H9 (cell line): Measurements from ENCODE around the gene COX8A. TPM values are rescaled to one million over a fixed set of nuclear protein-coding genes. Genes with fewer than 3 reads are reported as not detected.

Experiments used
- DNase-seq: peaks from one replicate; pipeline ENCODE4 v3.0.0-alpha.2; 2017
- H2AFZ ChIP-seq: one replicate; pipeline ENCODE4 v1.6.1; 2013; ENCODE audit warnings: mild to moderate bottlenecking, low read length, control low read depth, moderate library complexity
- H2AK5ac ChIP-seq: 2 replicates; pipeline ENCODE4 v1.6.1; 2013; ENCODE audit warnings: low read length, control low read depth, mixed read lengths; ENCODE audit not compliant: insufficient read length
- H2BK120ac ChIP-seq: one replicate; pipeline ENCODE4 v1.6.1; 2013; ENCODE audit warnings: low read depth, mild to moderate bottlenecking, low read length, control low read depth, inconsistent platforms; ENCODE audit not compliant: poor library complexity, severe bottlenecking
- H2BK12ac ChIP-seq: 2 replicates; pipeline ENCODE4 v1.6.1; 2013; ENCODE audit warnings: low read length, control low read depth, mixed read lengths, low read depth; ENCODE audit not compliant: insufficient read length
- H2BK15ac ChIP-seq: 2 replicates; pipeline ENCODE4 v1.6.1; 2013; ENCODE audit warnings: low read depth, low read length, control low read depth
- H2BK20ac ChIP-seq: one replicate; pipeline ENCODE4 v1.6.1; 2013; ENCODE audit warnings: low read depth, mild to moderate bottlenecking, low read length, control low read depth, inconsistent platforms; ENCODE audit not compliant: poor library complexity, severe bottlenecking
- H2BK5ac ChIP-seq: 2 replicates; pipeline ENCODE4 v1.6.1; 2013; ENCODE audit warnings: low read length, control low read depth, mixed read lengths; ENCODE audit not compliant: insufficient read length
- H3K14ac ChIP-seq: 2 replicates; pipeline ENCODE4 v1.6.1; 2013; ENCODE audit warnings: low read length, control low read depth; ENCODE audit not compliant: insufficient read depth
- H3K18ac ChIP-seq: 2 replicates; pipeline ENCODE4 v1.6.1; 2013; ENCODE audit warnings: low read depth, mild to moderate bottlenecking, mixed read lengths, low read length, control low read depth; ENCODE audit not compliant: insufficient read length
- H3K23ac ChIP-seq: 2 replicates; pipeline ENCODE4 v1.6.1; 2013; ENCODE audit warnings: low read length, control low read depth, mixed read lengths, low read depth; ENCODE audit not compliant: insufficient read length
- H3K23me2 ChIP-seq: 2 replicates; pipeline ENCODE4 v1.6.1; 2013; ENCODE audit warnings: low read depth, mild to moderate bottlenecking, mixed read lengths, low read length, control low read depth; ENCODE audit not compliant: insufficient read length, poor library complexity, severe bottlenecking
- H3K27ac ChIP-seq: 2 replicates; pipeline ENCODE4 v1.5.1; 2013; ENCODE audit warnings: low read length, control low read depth, mixed read lengths, low read depth; ENCODE audit not compliant: insufficient read length
- H3K27me3 ChIP-seq: 2 replicates; pipeline ENCODE4 v1.6.1; 2013; ENCODE audit warnings: low read length, control low read depth, inconsistent platforms; ENCODE audit not compliant: insufficient read depth
- H3K4ac ChIP-seq: 2 replicates; pipeline ENCODE4 v1.6.1; 2013; ENCODE audit warnings: low read depth, mild to moderate bottlenecking, control low read depth, inconsistent platforms, low read length, moderate library complexity
- H3K4me1 ChIP-seq: 2 replicates; pipeline ENCODE4 v1.6.1; 2013; ENCODE audit warnings: low read length, control low read depth, inconsistent platforms; ENCODE audit not compliant: insufficient read depth
- H3K4me2 ChIP-seq: 2 replicates; pipeline ENCODE4 v1.6.1; 2013; ENCODE audit warnings: low read length, control low read depth, mixed read lengths; ENCODE audit not compliant: insufficient read length, insufficient read depth
- H3K56ac ChIP-seq: 2 replicates; pipeline ENCODE4 v1.6.1; 2013; ENCODE audit warnings: low read depth, mild to moderate bottlenecking, mixed read lengths, low read length, control low read depth; ENCODE audit not compliant: insufficient read length
- H3K79me1 ChIP-seq: 2 replicates; pipeline ENCODE4 v1.6.1; 2013; ENCODE audit warnings: low read depth, mild to moderate bottlenecking, moderate library complexity, low read length, control low read depth, inconsistent platforms; ENCODE audit not compliant: insufficient read depth, poor library complexity, severe bottlenecking
- H3K79me2 ChIP-seq: 2 replicates; pipeline ENCODE4 v1.6.1; 2013; ENCODE audit warnings: low read length, control low read depth, inconsistent platforms; ENCODE audit not compliant: insufficient read depth
- H3K9ac ChIP-seq: 2 replicates; pipeline ENCODE4 v1.6.1; 2013; ENCODE audit warnings: low read length, control low read depth, mixed read lengths; ENCODE audit not compliant: insufficient read length; ENCODE audit errors: extremely low read depth
- H3K9me3 ChIP-seq: one replicate; pipeline ENCODE4 v1.6.1; 2013; ENCODE audit warnings: low read depth, low read length, inconsistent platforms; ENCODE audit not compliant: control insufficient read depth
- H3T11ph ChIP-seq: one replicate; pipeline ENCODE4 v1.6.1; 2013; ENCODE audit warnings: mild to moderate bottlenecking, low read length, control low read depth, inconsistent platforms
- H4K20me1 ChIP-seq: one replicate; pipeline ENCODE4 v1.6.1; 2013; ENCODE audit not compliant: control insufficient read depth, insufficient read length, insufficient read depth
- H4K5ac ChIP-seq: 2 replicates; pipeline ENCODE4 v1.6.1; 2013; ENCODE audit warnings: low read depth, mild to moderate bottlenecking, mixed read lengths, low read length, control low read depth; ENCODE audit not compliant: insufficient read length
- H4K8ac ChIP-seq: replicated peaks from 2 replicates; pipeline ENCODE4 v1.6.1; 2013; ENCODE audit warnings: low read length, control low read depth, mixed read lengths, low read depth; ENCODE audit not compliant: insufficient read length
- H4K91ac ChIP-seq: 2 replicates; pipeline ENCODE4 v1.6.1; 2013; ENCODE audit warnings: low read depth, mild to moderate bottlenecking, moderate library complexity, mixed read lengths, low read length, control low read depth; ENCODE audit not compliant: insufficient read length
- H3K27ac Mint-ChIP-seq, 3 experiments: 2 replicates in 2 of 3; 3 replicates in 1 of 3; pipeline ENCODE4 v1.8.0; 2020 to 2021; ENCODE audit warnings: mixed read lengths in 3 of 3, mild to moderate bottlenecking in 1 of 3, moderate library complexity in 1 of 3
- H3K27me3 Mint-ChIP-seq: 2 replicates; pipeline ENCODE4 v1.8.0; 2021; ENCODE audit warnings: low read depth, mild to moderate bottlenecking, moderate library complexity, mixed read lengths
- H3K36me3 Mint-ChIP-seq, 3 experiments: 2 replicates in 2 of 3; 3 replicates in 1 of 3; pipeline ENCODE4 v1.8.0; 2020 to 2021; ENCODE audit warnings: low read depth in 3 of 3, mixed read lengths in 3 of 3; ENCODE audit not compliant: insufficient read depth in 1 of 3
- H3K4me1 Mint-ChIP-seq, 2 experiments: 2 replicates each; pipeline ENCODE4 v1.8.0; 2020; ENCODE audit warnings: mixed read lengths in 2 of 2
- H3K4me3 Mint-ChIP-seq, 2 experiments: 2 replicates in 1 of 2; 3 replicates in 1 of 2; pipeline ENCODE4 v1.8.0; 2020 to 2021; ENCODE audit warnings: mild to moderate bottlenecking in 2 of 2, mixed read lengths in 2 of 2, moderate library complexity in 1 of 2
- H3K9me3 Mint-ChIP-seq, 2 experiments: 2 replicates in 1 of 2; 3 replicates in 1 of 2; pipeline ENCODE4 v1.8.0; 2020; ENCODE audit warnings: mild to moderate bottlenecking in 2 of 2, mixed read lengths in 2 of 2, moderate library complexity in 1 of 2
- CTCF ChIP-seq: fragments of 200-600 bp; sonication (generic); conservative IDR thresholded peaks from 3 replicates; pipeline ENCODE4 v1.8.0; 2021; ENCODE audit warnings: antibody characterized with exemption, mild to moderate bottlenecking
- WGBS: extraction: QIAGEN DNeasy Blood & Tissue Kit; methylation state at CpG from one replicate; pipeline ENCODE4 v1.1.7; 2013; ENCODE audit warnings: missing lambda C conversion rate, low lambda C conversion rate, mixed read lengths; ENCODE audit not compliant: insufficient read length; ENCODE audit errors: extremely low coverage; 5-methylcytosine and 5-hydroxymethylcytosine counted together
- total RNA-seq: library from RNA; stranded (reverse); gene quantifications from 2 replicates; pipeline ENCODE4 v1.2.1, GENCODE V29; 2021

Gene COX8A
- total RNA-seq, 1 experiment from 2014 or later = 429 TPM

GRCh38 chr11:64004590-64004984 lies 30.2 kb downstream of the COX8A start:
- H3K9ac ChIP-seq = no peak overlapping the region
- no peak overlapping the region for H3K27ac Mint-ChIP-seq
- H3K9me3 ChIP-seq = no peaks in the 10 kb centered on the region
- H3K4me3 Mint-ChIP-seq = peak overlapping the region in 1 of 2 experiments; percentile 53; a peak in 2 of 5 replicates
- no peak overlapping the region for H2BK12ac ChIP-seq
- no peak overlapping the region for H4K5ac ChIP-seq
- H2BK120ac ChIP-seq = no peak overlapping the region
- H3K9me3 Mint-ChIP-seq = no peaks in the 10 kb centered on the region
- H3K14ac ChIP-seq = no peak overlapping the region
- DNase-seq = no peak
- no peaks in the 10 kb centered on the region for H3K4me1 ChIP-seq
- H3K23me2 ChIP-seq = peaks cover 17% of the 10 kb centered on the region
- no peak overlapping the region for H2AK5ac ChIP-seq
- H2BK15ac ChIP-seq = no peak overlapping the region
- H3K36me3 Mint-ChIP-seq = no peaks in the 10 kb centered on the region; a peak in 1 of 7 replicates
- WGBS = no CpG with 5 or more reads among the region's 4 CpGs
- no peaks in the 10 kb centered on the region for H4K20me1 ChIP-seq
- peaks cover 14 to 24% of the 10 kb centered on the region in 2 experiments for H3K4me1 Mint-ChIP-seq
- no peak overlapping the region for H2BK5ac ChIP-seq
- peaks cover 84% of the 10 kb centered on the region for H3K27me3 Mint-ChIP-seq
- no peak overlapping the region for H3K23ac ChIP-seq
- no peak overlapping the region for H3K56ac ChIP-seq
- no peak overlapping the region for H3K18ac ChIP-seq
- no peak overlapping the region for H3K27ac ChIP-seq
- H4K91ac ChIP-seq = no peak overlapping the region
- H3K4me2 ChIP-seq = no peak overlapping the region
- no peak overlapping the region for H2BK20ac ChIP-seq
- H3T11ph ChIP-seq = no peak overlapping the region
- H3K27me3 ChIP-seq = peaks cover 24% of the 10 kb centered on the region; the same call in 1 of the 2 replicates
- no peak overlapping the region for H4K8ac ChIP-seq
- H3K79me2 ChIP-seq = no peaks in the 10 kb centered on the region
- H2AFZ ChIP-seq = no peak overlapping the region
- no peak overlapping the region for H3K4ac ChIP-seq
- TF ChIP-seq CTCF = no peak
- no peaks in the 10 kb centered on the region for H3K79me1 ChIP-seq
